ENCODE results near the gene TFCP2. TPM values are rescaled to one million over a fixed set of nuclear protein-coding genes. Genes with fewer than 3 reads are reported as not detected.

TFCP2 gene
- total and polyA plus RNA-seq, 2 of the 13 experiments (the other 11 are each of a cell fraction or from before 2014, with no cell fraction given) = 7.6 to 10.0 TPM

GRCh38 chr12:51198568-51199365 lies 25.8 kb upstream of the TFCP2 start:
- CTCF ChIA-PET (ENCODE audit: low intra/inter-chr PET ratio, low total read pairs) = no interaction called here
- DNase-seq (ENCODE audit: low spot score) = peak; percentile 60
- peak; percentile 55; the same call in 1 of the 2 replicates for TF ChIP-seq ARID5B (CRISPR knock-in tag; IDR thresholded peaks at IDR 0.05)
- TF ChIP-seq TFAP4 (IDR thresholded peaks at IDR 0.05; ENCODE audit: borderline replicate concordance, low read depth) = peak; percentile 77
- TF ChIP-seq HDAC1 (CRISPR knock-in tag; IDR thresholded peaks at IDR 0.05) = 0 out of 2 replicates have a peak, but pooled peaks have one; percentile 48
- TF ChIP-seq ATF5 (CRISPR knock-in tag; IDR thresholded peaks at IDR 0.05; ENCODE audit: low read depth) = no peak
- TF ChIP-seq NONO (IDR thresholded peaks at IDR 0.05) = no peak
- 0 out of 2 replicates have a peak, but pooled peaks have one; percentile 43 for TF ChIP-seq NONO (CRISPR knock-in tag; conservative IDR thresholded peaks at IDR 0.05)
- TF ChIP-seq FOXJ3 (CRISPR knock-in tag; IDR thresholded peaks at IDR 0.05; ENCODE audit: borderline replicate concordance) = peak; percentile 26; the same call in 1 of the 2 replicates
- 0 out of 2 replicates have a peak, but pooled peaks have one; percentile 13 for TF ChIP-seq PPARG (CRISPR knock-in tag; conservative IDR thresholded peaks at IDR 0.05)
- TF ChIP-seq LCORL (IDR thresholded peaks at IDR 0.05) = no peak
- peak; percentile 76 for TF ChIP-seq LCORL (CRISPR knock-in tag; IDR thresholded peaks at IDR 0.05)
- TF ChIP-seq ZSCAN31 (CRISPR knock-in tag; IDR thresholded peaks at IDR 0.05; ENCODE audit: low read depth) = 0 out of 2 replicates have a peak, but pooled peaks have one; percentile 16
- peak; percentile 41; the same call in 1 of the 2 replicates for TF ChIP-seq FOXA1 (IDR thresholded peaks at IDR 0.05)
- TF ChIP-seq FOXA1 (CRISPR knock-in tag; IDR thresholded peaks at IDR 0.05) = peak; percentile 23; the same call in 1 of the 2 replicates
- TF ChIP-seq, protein P1, sequence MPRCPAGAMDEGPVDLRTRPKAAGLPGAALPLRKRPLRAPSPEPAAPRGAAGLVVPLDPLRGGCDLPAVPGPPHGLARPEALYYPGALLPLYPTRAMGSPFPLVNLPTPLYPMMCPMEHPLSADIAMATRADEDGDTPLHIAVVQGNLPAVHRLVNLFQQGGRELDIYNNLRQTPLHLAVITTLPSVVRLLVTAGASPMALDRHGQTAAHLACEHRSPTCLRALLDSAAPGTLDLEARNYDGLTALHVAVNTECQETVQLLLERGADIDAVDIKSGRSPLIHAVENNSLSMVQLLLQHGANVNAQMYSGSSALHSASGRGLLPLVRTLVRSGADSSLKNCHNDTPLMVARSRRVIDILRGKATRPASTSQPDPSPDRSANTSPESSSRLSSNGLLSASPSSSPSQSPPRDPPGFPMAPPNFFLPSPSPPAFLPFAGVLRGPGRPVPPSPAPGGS (CRISPR knock-in tag; IDR thresholded peaks at IDR 0.05) = no peak
- TF ChIP-seq, protein P2, sequence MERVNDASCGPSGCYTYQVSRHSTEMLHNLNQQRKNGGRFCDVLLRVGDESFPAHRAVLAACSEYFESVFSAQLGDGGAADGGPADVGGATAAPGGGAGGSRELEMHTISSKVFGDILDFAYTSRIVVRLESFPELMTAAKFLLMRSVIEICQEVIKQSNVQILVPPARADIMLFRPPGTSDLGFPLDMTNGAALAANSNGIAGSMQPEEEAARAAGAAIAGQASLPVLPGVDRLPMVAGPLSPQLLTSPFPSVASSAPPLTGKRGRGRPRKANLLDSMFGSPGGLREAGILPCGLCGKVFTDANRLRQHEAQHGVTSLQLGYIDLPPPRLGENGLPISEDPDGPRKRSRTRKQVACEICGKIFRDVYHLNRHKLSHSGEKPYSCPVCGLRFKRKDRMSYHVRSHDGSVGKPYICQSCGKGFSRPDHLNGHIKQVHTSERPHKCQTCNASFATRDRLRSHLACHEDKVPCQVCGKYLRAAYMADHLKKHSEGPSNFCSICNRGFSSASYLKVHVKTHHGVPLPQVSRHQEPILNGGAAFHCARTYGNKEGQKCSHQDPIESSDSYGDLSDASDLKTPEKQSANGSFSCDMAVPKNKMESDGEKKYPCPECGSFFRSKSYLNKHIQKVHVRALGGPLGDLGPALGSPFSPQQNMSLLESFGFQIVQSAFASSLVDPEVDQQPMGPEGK (CRISPR knock-in tag; IDR thresholded peaks at IDR 0.05) = peak; percentile 53

More at GRCh38 chr12:51198568-51199365, 25.8 kb upstream of the TFCP2 start:
- in situ Hi-C loops (cut with HindIII; ENCODE audit: extremely low pct_ligation_motif_present, low pct_unique_long_range_greater_than_20kb) (no loop called here), intact Hi-C loops (cut with micrococcal nuclease; ENCODE audit: unreplicated experiment) (no loop called here)
- Histone ChIP-seq H2AFZ (ENCODE audit: low read length) (no peak overlapping the region), H3K27ac (ENCODE audit: extremely low read length, insufficient read depth, low read length) (no peak overlapping the region), H3K4me1 (ENCODE audit: insufficient read depth, low read length) (peaks cover 35% of the 10 kb centered on the region), H4K20me1 (ENCODE audit: insufficient read depth, low read length) (no peaks in the 10 kb centered on the region), H3K4me3 (replicated peaks in 1 of 3; ENCODE audit: insufficient read depth in 1 of 3, low read depth in 2 of 3, low read length in 3 of 3) (peak overlapping the region; percentile 17 to 69 (median 44); a peak in 5 of 6 replicates), H3K79me2 (ENCODE audit: insufficient read depth, low read length) (no peaks in the 10 kb centered on the region), H3K4me2 (ENCODE audit: low read depth, low read length) (peak overlapping the region; percentile 77), H3K9me3 (ENCODE audit: low read length) (no peaks in the 10 kb centered on the region), H3K9ac (ENCODE audit: insufficient read depth, low read depth, low read length) (peak overlapping the region; percentile 12), H3K27me3 (ENCODE audit: control insufficient read depth in 1 of 2, insufficient read depth in 2 of 2, low read length in 2 of 2) (peaks cover 0 to 4% of the 10 kb centered on the region in 2 experiments; a peak in 1 of 5 replicates), H3K36me3 (replicated peaks in 1 of 2; ENCODE audit: control insufficient read depth in 1 of 2, insufficient read depth in 2 of 2, low read length in 2 of 2) (no peaks in the 10 kb centered on the region)
- BruUV-seq (replicated peaks) = no TSS peak
- ATAC-seq = peak; percentile 82
- POLR2A ChIA-PET = interaction anchor here (1.1 to 1.7 kb wide), 3 partner anchors 13 to 27 kb away, joined by 3 to 4 read pairs (median 4); partner anchors contain the start of gene POU6F1
- FAIRE-seq = peak; percentile 80
- WGBS (ENCODE audit: low lambda C conversion rate) = 1% methylated on average over 5 of the region's 16 CpGs

Data from HepG2 (cell line).